K562 (cell line): ENCODE results near the gene TTC28. TPM values are rescaled to one million over a fixed set of nuclear protein-coding genes. Genes with fewer than 3 reads are reported as not detected.

Source experiments
- ATAC-seq: fragments of 200-7000 bp; cut with Tn5 transposase; 3 replicates; pipeline ENCODE4 v1.9.1; 2020; ENCODE audit warnings: moderate library complexity
- BruUV-seq: library from RNA; stranded (reverse); fragments of 400-500 nt; replicated peaks from 2 replicates; lab custom pipeline; 2021; lab: Mats Ljungman, UMichigan
- CTCF ChIA-PET: fragments of 300-600 bp; formaldehyde crosslinking; extraction: SDS; loops from one replicate; lab custom pipeline; 2021; ENCODE audit warnings: low intra/inter-chr PET ratio; lab: Yijun Ruan, JAX
- POLR2A ChIA-PET: fragments of 300-600, 350-650 bp; sonication (Branson Sonifier 250); formaldehyde crosslinking; extraction: SDS; loops from one replicate; lab custom pipeline; 2021; ENCODE audit warnings: antibody characterized with exemption, inconsistent platforms; lab: Yijun Ruan, JAX
- DNase-seq, 4 experiments: peaks; one replicate each; pipeline versions ENCODE4 v3.0.0 to v3.0.0-alpha.2; 2011 to 2018; ENCODE audit warnings: low spot score in 3 of 4, mixed read lengths in 3 of 4; ENCODE audit errors: extremely low read depth in 1 of 4
- FAIRE-seq: peaks from 2 replicates; lab custom pipeline; 2011; peaks lifted over from hg19 to GRCh38; lab: Jason Lieb, UNC
- H2AFZ ChIP-seq: 2 replicates; pipeline ENCODE4 v1.6.0; 2011; ENCODE audit warnings: low read depth, low read length, control low read depth, inconsistent platforms
- H3K27ac ChIP-seq: fragments of 200-600 bp; 3 replicates; pipeline ENCODE4 v1.8.0; 2011; ENCODE audit warnings: low read depth, mild to moderate bottlenecking, control low read depth, inconsistent platforms, low read length, moderate library complexity, mixed read lengths; ENCODE audit errors: extremely low read depth
- H3K27me3 ChIP-seq, 2 experiments: fragments of 300-600 bp in 1 of 2; 2 replicates in 1 of 2; 3 replicates in 1 of 2; pipeline versions ENCODE4 v1.6.0 to v1.8.0; 2011; ENCODE audit warnings: inconsistent platforms in 2 of 2, low read length in 2 of 2, mild to moderate bottlenecking in 1 of 2, mixed read lengths in 1 of 2, moderate library complexity in 1 of 2; ENCODE audit not compliant: control insufficient read depth in 2 of 2, insufficient read depth in 2 of 2
- H3K36me3 ChIP-seq: fragments of 300-600 bp; 3 replicates; pipeline ENCODE4 v1.8.0; 2011; ENCODE audit warnings: mild to moderate bottlenecking, low read length, inconsistent platforms; ENCODE audit not compliant: control insufficient read depth, insufficient read depth
- H3K4me1 ChIP-seq, 2 experiments: fragments of 200-600 bp in 1 of 2; replicated peaks in 1 of 2; 2 replicates in 1 of 2; 3 replicates in 1 of 2; pipeline versions ENCODE4 v1.5.1 to v1.8.0; 2011; ENCODE audit warnings: inconsistent platforms in 2 of 2, low read length in 2 of 2, mild to moderate bottlenecking in 1 of 2, mixed read lengths in 1 of 2, moderate library complexity in 1 of 2; ENCODE audit not compliant: control insufficient read depth in 2 of 2, insufficient read depth in 2 of 2
- H3K4me2 ChIP-seq: 2 replicates; pipeline ENCODE4 v1.6.1; 2011; ENCODE audit warnings: low read length, control low read depth, inconsistent platforms, mixed read lengths; ENCODE audit not compliant: insufficient read depth
- H3K4me3 ChIP-seq: fragments of 200-600 bp; sonication (generic), shearing (Covaris generic); 2 replicates; pipeline ENCODE4 v1.5.1; 2016; ENCODE audit warnings: control low read depth, inconsistent platforms
- H3K79me2 ChIP-seq: fragments of 200-600 bp; 3 replicates; pipeline ENCODE4 v1.8.0; 2011; ENCODE audit warnings: low read length, inconsistent platforms; ENCODE audit not compliant: control insufficient read depth, insufficient read depth
- H3K9ac ChIP-seq, 2 experiments: 2 replicates each; pipeline versions ENCODE4 v1.6.0 to v1.6.1; 2011; ENCODE audit warnings: low read depth in 2 of 2, low read length in 2 of 2, control low read depth in 1 of 2, inconsistent platforms in 1 of 2, mild to moderate bottlenecking in 1 of 2, mixed read lengths in 1 of 2; ENCODE audit not compliant: insufficient read depth in 1 of 2
- H3K9me1 ChIP-seq: one replicate; pipeline ENCODE4 v1.6.0; 2011; ENCODE audit warnings: inconsistent platforms, mild to moderate bottlenecking, low read length, moderate library complexity; ENCODE audit not compliant: control insufficient read depth, insufficient read depth
- H3K9me3 ChIP-seq: replicated peaks from 2 replicates; pipeline ENCODE4 v1.5.1; 2011; ENCODE audit warnings: low read depth, low read length, inconsistent platforms; ENCODE audit not compliant: control insufficient read depth, insufficient read depth
- H4K20me1 ChIP-seq: replicated peaks from 2 replicates; pipeline ENCODE4 v1.6.1; 2011; ENCODE audit warnings: low read length, inconsistent platforms, mixed read lengths; ENCODE audit not compliant: control insufficient read depth, insufficient read depth
- CHD1 ChIP-seq: fragments of 200-600 bp; sonication (generic); IDR thresholded peaks from one replicate; pipeline ENCODE4 v1.6.1; 2012; ENCODE audit warnings: mild to moderate bottlenecking, moderate library complexity, low read length, inconsistent platforms
- E2F3 ChIP-seq: fragments of 250-450 bp; sonication (Bioruptor Pico); IDR thresholded peaks from 2 replicates; pipeline ENCODE4 v1.4.0; 2020; ENCODE audit warnings: mild to moderate bottlenecking
- HCFC1 ChIP-seq: IDR thresholded peaks from 2 replicates; pipeline ENCODE4 v1.6.1; 2012; ENCODE audit warnings: low read depth, low read length, improper control_type of control experiment
- MEF2A ChIP-seq: IDR thresholded peaks from 2 replicates; pipeline ENCODE4 v1.6.1; 2011; ENCODE audit warnings: low read depth, mild to moderate bottlenecking, low read length, moderate library complexity; ENCODE audit not compliant: control insufficient read depth
- TCFL5 ChIP-seq: fragments of 250-450 bp; sonication (Bioruptor Pico); conservative IDR thresholded peaks from 2 replicates; pipeline ENCODE4 v1.6.1; 2021; ENCODE audit warnings: mild to moderate bottlenecking, moderate library complexity, matching md5 sums
- ZBTB40 ChIP-seq, 2 experiments: fragments of 450-650 bp in 1 of 2; sonication (generic) in 1 of 2; formaldehyde crosslinking in 1 of 2; IDR thresholded peaks; 2 replicates each; pipeline versions ENCODE4 v1.7.1 to v1.9.0; 2016 to 2022; ENCODE audit warnings: inconsistent platforms in 1 of 2, mild to moderate bottlenecking in 1 of 2, missing genetic modification reagents in 1 of 2
- ZNF311 ChIP-seq: fragments of 250-450 bp; sonication (Bioruptor Pico); IDR thresholded peaks from 2 replicates; pipeline ENCODE4 v1.4.0; 2020; ENCODE audit warnings: mild to moderate bottlenecking, moderate library complexity
- WGBS: fragments of 100-300 bp; shearing (Covaris generic); methylation state at CpG from one replicate; pipeline ENCODE4 v1.1.6; 2016; ENCODE audit warnings: low coverage, mixed read lengths; ENCODE audit not compliant: insufficient coverage; ENCODE audit errors: missing lambda C conversion rate; 5-methylcytosine and 5-hydroxymethylcytosine counted together
- in situ Hi-C: fragments of 300-500 bp; cut with MboI; formaldehyde crosslinking; loops from 4 replicates; pipeline ENCODE4 v1.15.0; 2018; ENCODE audit warnings: inconsistent platforms, mixed read lengths
- intact Hi-C: fragments of 100-400 bp; cut with micrococcal nuclease; formaldehyde crosslinking; loops from 2 replicates; pipeline ENCODE4 v1.14.2; 2022
- polyA plus RNA-seq, 8 experiments: library from polyadenylated mRNA; depleted of rRNA in 4 of 8; stranded (reverse) in 5 of 8; unstranded in 3 of 8; fragments of >200 nt; fragmentation: Nextera tagmentation in 2 of 8; fragmentation: Illumina TruSeq in 1 of 8; extraction: Ambion mirVana in 2 of 8; extraction: Trizol in 1 of 8; gene quantifications; 2 replicates each; pipeline versions ENCODE4 v1.2.1 to v1.2.3, GENCODE V29; 2011 to 2014; ENCODE audit warnings: inconsistent platforms in 1 of 8, missing spikeins in 1 of 8
- total RNA-seq, 7 experiments: library from RNA; depleted of rRNA in 6 of 7; stranded (reverse); fragments of >200 nt in 6 of 7; fragmentation: Illumina TruSeq in 2 of 7; extraction: Trizol in 2 of 7; gene quantifications; 2 replicates each; pipeline versions ENCODE4 v1.2.1 to v1.2.3, GENCODE V29; 2011 to 2021; ENCODE audit warnings: low replicate concordance in 1 of 7
- TF ChIP-seq, protein P1 (sequence below): fragments of 250-450 bp; sonication (Bioruptor Pico); IDR thresholded peaks from 2 replicates; pipeline ENCODE4 v1.5.0; 2021
- TF ChIP-seq, protein P2 (sequence below): fragments of 250-450 bp; sonication (Bioruptor Pico); IDR thresholded peaks from 2 replicates; pipeline ENCODE4 v1.4.0; 2020; ENCODE audit warnings: borderline replicate concordance

Gene TTC28
- total and polyA plus RNA-seq, 9 of the 15 experiments (the other 6 are each of a cell fraction or from before 2014, with no cell fraction given) = 0.22 to 10.7 (median 3.1) TPM

- no peaks in the 10 kb centered on the region; a peak in 1 of 5 replicates for H3K4me1 ChIP-seq
- BruUV-seq = no TSS peak
- no peaks in the 10 kb centered on the region; the same call in 1 of the 2 replicates for H4K20me1 ChIP-seq
- H3K27me3 ChIP-seq = no peaks in the 10 kb centered on the region
- no peaks in the 10 kb centered on the region for H3K79me2 ChIP-seq
- H2AFZ ChIP-seq = no peak overlapping the region
- no peak overlapping the region for H3K27ac ChIP-seq
- ChIA-PET CTCF (no interaction called here), POLR2A (interaction anchor here (0.8 to 1.3 kb wide), 3 partner anchors 8 to 322 kb away, joined by 3 to 4 read pairs (median 4); no protein-coding TSS in a partner anchor)
- FAIRE-seq (peak; percentile 11), DNase-seq (no peak), ATAC-seq (no peak)
- no peaks in the 10 kb centered on the region for H3K9me1 ChIP-seq
- 53% methylated on average over 2 of the region's 2 CpGs for WGBS
- no peaks in the 10 kb centered on the region for H3K9me3 ChIP-seq
- in situ Hi-C loops = no loop called here
- H3K9ac ChIP-seq = no peak overlapping the region
- no peak overlapping the region for H3K4me3 ChIP-seq
- no peak overlapping the region for H3K4me2 ChIP-seq
- intact Hi-C loops = no loop called here
- H3K36me3 ChIP-seq = no peaks in the 10 kb centered on the region
- TF ChIP-seq TCFL5 (CRISPR knock-in tag) (no peak), ZNF311 (CRISPR knock-in tag) (no peak), HCFC1 (no peak), CHD1 (no peak), MEF2A (no peak), E2F3 (CRISPR knock-in tag) (no peak), ZBTB40 (IDR thresholded peaks at IDR 0.05) (no peak), ZBTB40 (CRISPR knock-in tag; IDR thresholded peaks at IDR 0.05) (no peak)
- TF ChIP-seq, protein P1, sequence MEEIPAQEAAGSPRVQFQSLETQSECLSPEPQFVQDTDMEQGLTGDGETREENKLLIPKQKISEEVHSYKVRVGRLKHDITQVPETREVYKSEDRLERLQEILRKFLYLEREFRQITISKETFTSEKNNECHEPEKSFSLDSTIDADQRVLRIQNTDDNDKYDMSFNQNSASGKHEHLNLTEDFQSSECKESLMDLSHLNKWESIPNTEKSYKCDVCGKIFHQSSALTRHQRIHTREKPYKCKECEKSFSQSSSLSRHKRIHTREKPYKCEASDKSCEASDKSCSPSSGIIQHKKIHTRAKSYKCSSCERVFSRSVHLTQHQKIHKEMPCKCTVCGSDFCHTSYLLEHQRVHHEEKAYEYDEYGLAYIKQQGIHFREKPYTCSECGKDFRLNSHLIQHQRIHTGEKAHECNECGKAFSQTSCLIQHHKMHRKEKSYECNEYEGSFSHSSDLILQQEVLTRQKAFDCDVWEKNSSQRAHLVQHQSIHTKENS (CRISPR knock-in tag) = no peak
- TF ChIP-seq, protein P2, sequence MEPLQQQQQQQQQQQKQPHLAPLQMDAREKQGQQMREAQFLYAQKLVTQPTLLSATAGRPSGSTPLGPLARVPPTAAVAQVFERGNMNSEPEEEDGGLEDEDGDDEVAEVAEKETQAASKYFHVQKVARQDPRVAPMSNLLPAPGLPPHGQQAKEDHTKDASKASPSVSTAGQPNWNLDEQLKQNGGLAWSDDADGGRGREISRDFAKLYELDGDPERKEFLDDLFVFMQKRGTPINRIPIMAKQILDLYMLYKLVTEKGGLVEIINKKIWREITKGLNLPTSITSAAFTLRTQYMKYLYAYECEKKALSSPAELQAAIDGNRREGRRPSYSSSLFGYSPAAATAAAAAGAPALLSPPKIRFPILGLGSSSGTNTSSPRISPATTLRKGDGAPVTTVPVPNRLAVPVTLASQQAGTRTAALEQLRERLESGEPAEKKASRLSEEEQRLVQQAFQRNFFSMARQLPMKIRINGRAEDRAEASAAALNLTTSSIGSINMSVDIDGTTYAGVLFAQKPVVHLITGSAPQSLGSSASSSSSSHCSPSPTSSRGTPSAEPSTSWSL (CRISPR knock-in tag) = no peak
Observed at GRCh38 chr22:28435140-28435768, 244.4 kb downstream of the TTC28 start.
